PC-9 (cell line): ENCODE data around the gene TUT4. TPM values are rescaled to one million over a fixed set of nuclear protein-coding genes. Genes with fewer than 3 reads are reported as not detected.

Source experiments
- BruUV-seq: library from RNA; stranded (reverse); fragments of 400-500 nt; replicated peaks from 2 replicates; lab custom pipeline; 2021; lab: Mats Ljungman, UMichigan
- CTCF ChIA-PET: fragments of 300-600 bp; sonication (Branson Sonifier 250); formaldehyde crosslinking; loops from one replicate; lab custom pipeline; 2022; ENCODE audit warnings: antibody characterized with exemption; lab: Charles Lee
- POLR2A ChIA-PET: fragments of 300-600 bp; sonication (Branson Sonifier 250); formaldehyde crosslinking; loops from one replicate; lab custom pipeline; 2022; ENCODE audit warnings: antibody characterized with exemption; ENCODE audit not compliant: unreplicated experiment; lab: Charles Lee
- DNase-seq, 2 experiments: peaks; one replicate each; pipeline versions ENCODE4 v3.0.0 to v3.0.0-alpha.2; 2015 to 2022; ENCODE audit warnings: mixed read lengths in 1 of 2
- H2AFZ ChIP-seq: fragments of 200-600 bp; sonication (generic); 2 replicates; pipeline ENCODE4 v1.8.1; 2017; ENCODE audit warnings: antibody characterized with exemption
- H3F3A ChIP-seq: fragments of 200-600 bp; sonication (generic); 2 replicates; pipeline ENCODE4 v1.8.1; 2017; ENCODE audit warnings: antibody characterized with exemption, mild to moderate bottlenecking, low read depth; ENCODE audit not compliant: insufficient read depth
- H3K27ac ChIP-seq: fragments of 200-600 bp; sonication (generic); 2 replicates; pipeline ENCODE4 v1.6.1; 2016; ENCODE audit warnings: mixed run types
- H3K27me3 ChIP-seq: fragments of 200-600 bp; sonication (generic); 2 replicates; pipeline ENCODE4 v1.6.1; 2016; ENCODE audit warnings: low read depth, mixed run types; ENCODE audit not compliant: insufficient read depth
- H3K36me3 ChIP-seq: fragments of 200-600 bp; sonication (generic); 2 replicates; pipeline ENCODE4 v1.6.1; 2016; ENCODE audit warnings: low read depth, mixed run types
- H3K4me1 ChIP-seq: fragments of 200-600 bp; sonication (generic); replicated peaks from 2 replicates; pipeline ENCODE4 v1.6.1; 2016; ENCODE audit warnings: mixed run types; ENCODE audit not compliant: insufficient read depth
- H3K4me2 ChIP-seq: fragments of 200-600 bp; sonication (generic); 2 replicates; pipeline ENCODE4 v1.6.1; 2017; ENCODE audit warnings: mixed run types
- H3K4me3 ChIP-seq: fragments of 200-600 bp; sonication (generic); 2 replicates; pipeline ENCODE4 v1.6.1; 2016; ENCODE audit warnings: mixed run types
- H3K79me2 ChIP-seq: fragments of 200-600 bp; sonication (generic); 2 replicates; pipeline ENCODE4 v1.6.1; 2017; ENCODE audit warnings: low read depth, mixed run types
- H3K9me2 ChIP-seq: fragments of 200-600 bp; sonication (generic); 2 replicates; pipeline ENCODE4 v1.8.1; 2017; ENCODE audit warnings: mild to moderate bottlenecking; ENCODE audit not compliant: insufficient read depth
- H3K9me3 ChIP-seq: fragments of 200-600 bp; sonication (generic); 2 replicates; pipeline ENCODE4 v1.8.1; 2016; ENCODE audit warnings: low read depth; ENCODE audit not compliant: insufficient read depth
- H4K20me1 ChIP-seq: fragments of 200-600 bp; sonication (generic); 2 replicates; pipeline ENCODE4 v1.8.1; 2017; ENCODE audit not compliant: insufficient read depth
- EZH2 ChIP-seq: fragments of 200-600 bp; sonication (generic); IDR thresholded peaks from 2 replicates; pipeline ENCODE4 v1.8.0; 2017; ENCODE audit warnings: antibody characterized with exemption, low read depth
- intact Hi-C: fragments of 100-400 bp; cut with micrococcal nuclease; formaldehyde crosslinking; loops from one replicate; pipeline ENCODE4 v1.10.0; 2022; ENCODE audit not compliant: unreplicated experiment
- total RNA-seq: library from RNA; stranded (reverse); gene quantifications from 2 replicates; pipeline ENCODE4 v1.2.3, GENCODE V29; 2021
- TF ChIP-seq, protein P1 (sequence below): fragments of 200-600 bp; sonication (generic); conservative IDR thresholded peaks from 2 replicates; pipeline ENCODE4 v1.6.1; 2017; ENCODE audit warnings: mixed run types, antibody characterized with exemption, mild to moderate bottlenecking, moderate library complexity

Gene TUT4
- total RNA-seq, 1 experiment from 2014 or later = 78.3 TPM

DNA sequence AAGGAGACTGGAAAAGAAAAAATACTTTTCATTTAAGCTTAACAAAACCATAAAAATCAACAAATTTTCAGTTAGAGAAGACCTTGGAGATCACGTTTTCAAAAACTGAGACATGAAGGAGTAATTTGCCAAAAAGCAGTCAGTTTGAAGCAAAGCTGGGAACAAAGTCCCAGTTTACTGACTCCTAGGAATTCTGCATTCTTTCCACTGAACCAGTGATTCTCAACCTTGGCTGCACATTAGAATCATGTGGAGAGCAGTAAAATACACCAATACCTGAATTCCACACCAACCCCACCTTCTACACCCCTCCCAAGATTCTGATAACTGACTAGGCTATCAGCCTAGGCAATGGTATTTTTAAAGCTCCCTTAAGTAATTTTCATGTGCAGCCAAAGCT is 75.0 kb downstream of the TUT4 start:
- H2AFZ ChIP-seq = no peak overlapping the region
- H3K4me3 ChIP-seq = no peak overlapping the region
- H3K4me1 ChIP-seq = no peaks in the 10 kb centered on the region
- CTCF ChIA-PET = interaction anchor here (0.6 kb wide), 2 partner anchors 36 to 945 kb away, joined by 9 read pairs; no protein-coding TSS in a partner anchor
- H4K20me1 ChIP-seq = peaks cover 4% of the 10 kb centered on the region
- no peak overlapping the region for H3K4me2 ChIP-seq
- H3K27ac ChIP-seq = no peak overlapping the region
- no peak for DNase-seq
- POLR2A ChIA-PET = interaction anchor here (0.6 kb wide), 1 partner anchor 414 kb away, joined by 4 read pairs; no protein-coding TSS in a partner anchor
- no peaks in the 10 kb centered on the region for H3K9me2 ChIP-seq
- TF ChIP-seq EZH2 = no peak
- TF ChIP-seq, protein P1, sequence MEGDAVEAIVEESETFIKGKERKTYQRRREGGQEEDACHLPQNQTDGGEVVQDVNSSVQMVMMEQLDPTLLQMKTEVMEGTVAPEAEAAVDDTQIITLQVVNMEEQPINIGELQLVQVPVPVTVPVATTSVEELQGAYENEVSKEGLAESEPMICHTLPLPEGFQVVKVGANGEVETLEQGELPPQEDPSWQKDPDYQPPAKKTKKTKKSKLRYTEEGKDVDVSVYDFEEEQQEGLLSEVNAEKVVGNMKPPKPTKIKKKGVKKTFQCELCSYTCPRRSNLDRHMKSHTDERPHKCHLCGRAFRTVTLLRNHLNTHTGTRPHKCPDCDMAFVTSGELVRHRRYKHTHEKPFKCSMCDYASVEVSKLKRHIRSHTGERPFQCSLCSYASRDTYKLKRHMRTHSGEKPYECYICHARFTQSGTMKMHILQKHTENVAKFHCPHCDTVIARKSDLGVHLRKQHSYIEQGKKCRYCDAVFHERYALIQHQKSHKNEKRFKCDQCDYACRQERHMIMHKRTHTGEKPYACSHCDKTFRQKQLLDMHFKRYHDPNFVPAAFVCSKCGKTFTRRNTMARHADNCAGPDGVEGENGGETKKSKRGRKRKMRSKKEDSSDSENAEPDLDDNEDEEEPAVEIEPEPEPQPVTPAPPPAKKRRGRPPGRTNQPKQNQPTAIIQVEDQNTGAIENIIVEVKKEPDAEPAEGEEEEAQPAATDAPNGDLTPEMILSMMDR = no peak
- peaks cover 10% of the 10 kb centered on the region for H3K36me3 ChIP-seq
- no peaks in the 10 kb centered on the region for H3K79me2 ChIP-seq
- no peaks in the 10 kb centered on the region for H3K9me3 ChIP-seq
- H3F3A ChIP-seq = no peaks in the 10 kb centered on the region; the same call in 1 of the 2 replicates
- intact Hi-C loops = no loop called here
- no peaks in the 10 kb centered on the region for H3K27me3 ChIP-seq
- BruUV-seq = no TSS peak

DNA sequence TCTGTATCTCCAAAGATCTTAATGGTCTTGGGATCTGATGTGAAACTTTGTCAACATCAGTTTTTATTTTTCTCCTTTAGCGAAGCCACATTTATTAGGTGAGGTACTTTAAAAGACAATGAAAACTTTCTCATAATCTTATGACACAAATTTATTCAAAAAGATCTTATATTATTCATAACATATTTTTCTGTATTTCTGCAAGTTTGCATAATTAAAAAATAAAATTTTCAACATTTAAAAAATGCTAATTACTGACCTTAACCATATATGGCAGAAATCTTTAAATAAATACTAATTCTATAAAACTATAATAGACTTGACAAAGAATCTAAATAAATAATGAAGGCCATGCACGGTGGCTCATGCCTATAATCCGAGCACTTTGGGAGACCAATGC is 75.9 kb downstream of the TUT4 start:
- intact Hi-C loops = no loop called here
- H3K79me2 ChIP-seq = no peaks in the 10 kb centered on the region
- H3K9me2 ChIP-seq = no peaks in the 10 kb centered on the region
- no peaks in the 10 kb centered on the region for H3K9me3 ChIP-seq
- POLR2A ChIA-PET = no interaction called here
- TF ChIP-seq, protein P1 = no peak
- no peak for TF ChIP-seq EZH2
- no peak for DNase-seq
- H3K27me3 ChIP-seq = no peaks in the 10 kb centered on the region
- H3K4me3 ChIP-seq = no peak overlapping the region
- peaks cover 10% of the 10 kb centered on the region for H3K36me3 ChIP-seq
- no TSS peak for BruUV-seq
- CTCF ChIA-PET = interaction anchor here (0.6 kb wide), 1 partner anchor 946 kb away, joined by 9 read pairs; no protein-coding TSS in a partner anchor
- H4K20me1 ChIP-seq = peaks cover 4% of the 10 kb centered on the region
- H3K27ac ChIP-seq = no peak overlapping the region
- no peak overlapping the region for H3K4me2 ChIP-seq
- no peak overlapping the region for H2AFZ ChIP-seq
- H3F3A ChIP-seq = no peaks in the 10 kb centered on the region; the same call in 1 of the 2 replicates
- no peaks in the 10 kb centered on the region for H3K4me1 ChIP-seq

DNA sequence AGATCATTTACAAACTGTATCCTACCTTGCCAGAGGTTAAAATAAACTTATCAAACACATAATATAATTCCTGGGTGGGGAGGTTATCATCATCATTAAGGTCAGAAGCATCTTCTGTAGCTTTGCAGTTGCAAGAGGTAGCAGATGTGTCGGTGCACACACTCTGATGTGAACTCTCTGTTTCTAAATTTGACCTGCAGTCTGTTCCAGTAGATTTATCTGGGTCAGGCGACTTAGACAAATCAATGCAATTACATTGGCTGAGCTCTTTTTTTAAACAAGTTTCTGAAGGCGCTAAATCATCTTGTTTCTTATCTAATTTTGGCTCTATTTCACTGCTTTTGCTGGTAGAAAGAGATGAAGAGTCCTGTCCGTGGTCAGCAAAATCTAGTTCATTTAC is 78.1 kb downstream of the TUT4 start:
- POLR2A ChIA-PET = no interaction called here
- TF ChIP-seq, protein P1 = no peak
- TF ChIP-seq EZH2 = no peak
- CTCF ChIA-PET = interaction anchor here (0.5 kb wide), 2 partner anchors 1065 to 1101 kb away, joined by 5 to 6 read pairs; no protein-coding TSS in a partner anchor
- Histone ChIP-seq H3K4me3 (no peak overlapping the region), H3K27me3 (no peaks in the 10 kb centered on the region), H4K20me1 (peaks cover 4% of the 10 kb centered on the region; the same call in 1 of the 2 replicates), H3K4me1 (no peaks in the 10 kb centered on the region), H3K36me3 (peaks cover 10% of the 10 kb centered on the region), H3K27ac (no peak overlapping the region), H3F3A (no peaks in the 10 kb centered on the region; the same call in 1 of the 2 replicates), H3K4me2 (no peak overlapping the region), H2AFZ (no peak overlapping the region), H3K79me2 (no peaks in the 10 kb centered on the region), H3K9me2 (no peaks in the 10 kb centered on the region), H3K9me3 (no peaks in the 10 kb centered on the region)
- intact Hi-C loops = no loop called here
- no TSS peak for BruUV-seq
- DNase-seq = no peak
